DND-41 (cell line): ENCODE measurements around the gene SCGB2B2.

Experiments used
- CTCF ChIP-seq: IDR thresholded peaks from 2 replicates; pipeline ENCODE4 v1.5.1; 2012; ENCODE audit warnings: borderline replicate concordance, low read length, moderate library complexity, mild to moderate bottlenecking; ENCODE audit not compliant: poor library complexity, severe bottlenecking; ENCODE audit errors: extremely low read depth
- EZH2 ChIP-seq: IDR thresholded peaks from 3 replicates; pipeline ENCODE4 v1.6.1; 2012; ENCODE audit warnings: borderline replicate concordance, low read depth, mild to moderate bottlenecking, moderate library complexity, low read length, inconsistent platforms; ENCODE audit not compliant: severe bottlenecking

- TF ChIP-seq EZH2: no peak
- no peak for TF ChIP-seq CTCF
Observed at GRCh38 chr19:34655651-34656050, 21.3 kb downstream of the SCGB2B2 start.
